Measurements from ENCODE around the gene CRACR2A. TPM values are rescaled to one million over a fixed set of nuclear protein-coding genes. Genes with fewer than 3 reads are reported as not detected.

The CRACR2A gene
- total RNA-seq, 4 donors from 2014 or later, result 0.47 to 1.7 (median 1.1) TPM

GRCh38 chr12:3645091-3645490 is 107.8 kb downstream of the CRACR2A start:
- H3K36me3 ChIP-seq, result no peaks in the 10 kb centered on the region
- H3K27ac ChIP-seq, result no peak overlapping the region
- no peak overlapping the region for H3K4me3 ChIP-seq
- ATAC-seq, result no peak
- in situ Hi-C loops (cut with MboI; ENCODE audit: low sequenced_read_pairs in 4 of 4) (loop anchor here in 1 of 4 donors (25.0 kb wide), 1 partner anchor 333 kb away; no protein-coding TSS in a partner anchor), intact Hi-C loops (cut with DNase I; ENCODE audit: low total_unique reads) (no loop called here)
- TF ChIP-seq POLR2A (IDR thresholded peaks at IDR 0.05) (no peak), CTCF (IDR thresholded peaks at IDR 0.05 in 4 of 5, conservative IDR thresholded peaks at IDR 0.05 in 1 of 5) (no peak)
- H3K4me1 ChIP-seq, result no peaks in the 10 kb centered on the region
- no peak for DNase-seq
- no peaks in the 10 kb centered on the region for H3K27me3 ChIP-seq
- H3K9me3 ChIP-seq, result no peaks in the 10 kb centered on the region

GRCh38 chr12:3644104-3644503 is 108.8 kb downstream of the CRACR2A start:
- no peak overlapping the region for H3K4me3 ChIP-seq
- no peak overlapping the region for H3K27ac ChIP-seq
- TF ChIP-seq CTCF (IDR thresholded peaks at IDR 0.05 in 4 of 5, conservative IDR thresholded peaks at IDR 0.05 in 1 of 5), result no peak
- no peak for TF ChIP-seq POLR2A (IDR thresholded peaks at IDR 0.05)
- ATAC-seq (no peak), DNase-seq (no peak)
- H3K36me3 ChIP-seq, result no peaks in the 10 kb centered on the region
- in situ Hi-C loops (cut with MboI; ENCODE audit: low sequenced_read_pairs in 4 of 4) (loop anchor here in 1 of 4 donors (25.0 kb wide), 1 partner anchor 332 kb away; no protein-coding TSS in a partner anchor), intact Hi-C loops (cut with DNase I; ENCODE audit: low total_unique reads) (no loop called here)
- H3K4me1 ChIP-seq, result no peaks in the 10 kb centered on the region
- H3K27me3 ChIP-seq, result no peaks in the 10 kb centered on the region
- H3K9me3 ChIP-seq, result no peaks in the 10 kb centered on the region

GRCh38 chr12:3641428-3642018 is 111.4 kb downstream of the CRACR2A start:
- TF ChIP-seq CTCF (IDR thresholded peaks at IDR 0.05 in 4 of 5, conservative IDR thresholded peaks at IDR 0.05 in 1 of 5) (no peak), POLR2A (IDR thresholded peaks at IDR 0.05) (no peak)
- ATAC-seq (peak in 1 of 2 donors; percentile 12), DNase-seq (no peak)
- H3K9me3 ChIP-seq, result no peaks in the 10 kb centered on the region
- H3K36me3 ChIP-seq, result no peaks in the 10 kb centered on the region
- in situ Hi-C loops (cut with MboI; ENCODE audit: low sequenced_read_pairs in 4 of 4) (loop anchor here in 1 of 4 donors (25.0 kb wide), 1 partner anchor 329 kb away; no protein-coding TSS in a partner anchor), intact Hi-C loops (cut with DNase I; ENCODE audit: low total_unique reads) (no loop called here)
- H3K4me1 ChIP-seq, result no peaks in the 10 kb centered on the region
- no peak overlapping the region for H3K4me3 ChIP-seq
- H3K27ac ChIP-seq, result no peak overlapping the region
- H3K27me3 ChIP-seq, result no peaks in the 10 kb centered on the region

GRCh38 chr12:3636328-3636727 is 116.6 kb downstream of the CRACR2A start:
- intact Hi-C loops (cut with DNase I; ENCODE audit: low total_unique reads) (no loop called here), in situ Hi-C loops (cut with MboI; ENCODE audit: low sequenced_read_pairs in 4 of 4) (loop anchor here in 1 of 4 donors (25.0 kb wide), 1 partner anchor 324 kb away; no protein-coding TSS in a partner anchor)
- ATAC-seq (no peak), DNase-seq (no peak)
- Histone ChIP-seq H3K27me3 (no peaks in the 10 kb centered on the region), H3K4me3 (no peak overlapping the region), H3K36me3 (no peaks in the 10 kb centered on the region), H3K9me3 (no peaks in the 10 kb centered on the region), H3K4me1 (no peaks in the 10 kb centered on the region), H3K27ac (no peak overlapping the region)
- no peak for TF ChIP-seq CTCF (IDR thresholded peaks at IDR 0.05 in 4 of 5, conservative IDR thresholded peaks at IDR 0.05 in 1 of 5)
